ENCODE results near the gene ACO1. TPM values are rescaled to one million over a fixed set of nuclear protein-coding genes. Genes with fewer than 3 reads are reported as not detected.

The ACO1 gene
- total RNA-seq, 1 donor from 2014 or later = 37.6 TPM

- H3K27me3 Mint-ChIP-seq (ENCODE audit: insufficient read depth, low read depth) = peaks cover under 1% of the 10 kb centered on the region
- Histone ChIP-seq H3K27me3 (no peaks in the 10 kb centered on the region), H3K4me2 (no peak overlapping the region), H3K79me2 (ENCODE audit: low read depth) (no peaks in the 10 kb centered on the region), H3K9ac (no peak overlapping the region), H3F3A (ENCODE audit: low read depth) (no peaks in the 10 kb centered on the region), H3K27ac (no peak overlapping the region), H4K20me1 (ENCODE audit: low read depth) (no peaks in the 10 kb centered on the region), H2AFZ (replicated peaks) (no peak overlapping the region), H3K36me3 (no peaks in the 10 kb centered on the region), H3K4me1 (no peaks in the 10 kb centered on the region), H3K9me3 (ENCODE audit: low read depth) (no peaks in the 10 kb centered on the region), H3K4me3 (no peak overlapping the region)
- no peaks in the 10 kb centered on the region for H3K4me1 Mint-ChIP-seq
- no peak overlapping the region for H3K27ac Mint-ChIP-seq
- TF ChIP-seq EZH2 (IDR thresholded peaks at IDR 0.05) (no peak), CTCF (IDR thresholded peaks at IDR 0.05) (no peak), EZH2phosphoT487 (IDR thresholded peaks at IDR 0.05) (no peak)
- no peak for DNase-seq (ENCODE audit: low spot score)
- peaks cover 17% of the 10 kb centered on the region for H3K36me3 Mint-ChIP-seq
- no peaks in the 10 kb centered on the region for H3K9me3 Mint-ChIP-seq
- no peak overlapping the region for H3K4me3 Mint-ChIP-seq
Observed at GRCh38 chr9:32411753-32412152, 27.3 kb downstream of the ACO1 start.

GRCh38 chr9:32412440-32412839 is 28.0 kb downstream of the ACO1 start:
- Mint-ChIP-seq H3K4me1 (no peaks in the 10 kb centered on the region), H3K36me3 (peaks cover 12% of the 10 kb centered on the region), H3K27me3 (ENCODE audit: insufficient read depth, low read depth) (no peaks in the 10 kb centered on the region), H3K27ac (no peak overlapping the region), H3K4me3 (no peak overlapping the region), H3K9me3 (no peaks in the 10 kb centered on the region)
- Histone ChIP-seq H3K4me2 (no peak overlapping the region), H3K9ac (no peak overlapping the region), H3K4me1 (no peaks in the 10 kb centered on the region), H3K9me3 (ENCODE audit: low read depth) (no peaks in the 10 kb centered on the region), H3K79me2 (ENCODE audit: low read depth) (no peaks in the 10 kb centered on the region), H3F3A (ENCODE audit: low read depth) (no peaks in the 10 kb centered on the region), H3K36me3 (no peaks in the 10 kb centered on the region), H3K4me3 (no peak overlapping the region), H3K27me3 (no peaks in the 10 kb centered on the region), H3K27ac (no peak overlapping the region), H2AFZ (replicated peaks) (no peak overlapping the region), H4K20me1 (ENCODE audit: low read depth) (no peaks in the 10 kb centered on the region)
- no peak for DNase-seq (ENCODE audit: low spot score)
- TF ChIP-seq EZH2phosphoT487 (IDR thresholded peaks at IDR 0.05) (no peak), CTCF (IDR thresholded peaks at IDR 0.05) (no peak), EZH2 (IDR thresholded peaks at IDR 0.05) (no peak)

GRCh38 chr9:32413424-32413823 is 29.0 kb downstream of the ACO1 start:
- H3K4me2 ChIP-seq = no peak overlapping the region
- no peaks in the 10 kb centered on the region for H3K9me3 ChIP-seq (ENCODE audit: low read depth)
- H3K27ac ChIP-seq = no peak overlapping the region
- no peak overlapping the region for H3K4me3 ChIP-seq
- TF ChIP-seq EZH2 (IDR thresholded peaks at IDR 0.05) = no peak
- TF ChIP-seq CTCF (IDR thresholded peaks at IDR 0.05) = no peak
- TF ChIP-seq EZH2phosphoT487 (IDR thresholded peaks at IDR 0.05) = no peak
- peaks cover 2% of the 10 kb centered on the region for H3K27me3 Mint-ChIP-seq (ENCODE audit: insufficient read depth, low read depth)
- H3K36me3 Mint-ChIP-seq = peaks cover 15% of the 10 kb centered on the region
- H3K4me1 Mint-ChIP-seq = no peaks in the 10 kb centered on the region
- H3K27ac Mint-ChIP-seq = no peak overlapping the region
- H3K9me3 Mint-ChIP-seq = no peaks in the 10 kb centered on the region
- no peak overlapping the region for H3K4me3 Mint-ChIP-seq
- H2AFZ ChIP-seq (replicated peaks) = no peak overlapping the region
- no peaks in the 10 kb centered on the region for H3K27me3 ChIP-seq
- H3K4me1 ChIP-seq = no peaks in the 10 kb centered on the region
- H3K9ac ChIP-seq = no peak overlapping the region
- DNase-seq (ENCODE audit: low spot score) = no peak
- no peaks in the 10 kb centered on the region for H3K79me2 ChIP-seq (ENCODE audit: low read depth)
- H4K20me1 ChIP-seq (ENCODE audit: low read depth) = no peaks in the 10 kb centered on the region
- no peaks in the 10 kb centered on the region for H3K36me3 ChIP-seq
- H3F3A ChIP-seq (ENCODE audit: low read depth) = no peaks in the 10 kb centered on the region
